Adrenal gland (tissue), 12 donors: ENCODE results near the gene PRPH2. TPM values are rescaled to one million over a fixed set of nuclear protein-coding genes. Genes with fewer than 3 reads are reported as not detected.
"Not testable (repeated sequence)": the region's sequence is repeated elsewhere in the genome, so short reads cannot be mapped to it uniquely, and the experiment has no call there.

Experiments used
- DNase-seq, 7 donors: peaks; one replicate each; pipeline ENCODE4 v3.0.0-alpha.2; 2019 to 2020
- H3K27ac ChIP-seq, 5 donors: fragments of 200-600 bp; sonication (generic) in 4 of 5; 1 replicate in 3 of 5; 2 replicates in 2 of 5; pipeline versions ENCODE4 v1.5.1 to v1.8.0; 2016 to 2020; ENCODE audit warnings: mild to moderate bottlenecking in 1 of 5
- H3K27me3 ChIP-seq: fragments of 200-600 bp; 2 replicates; pipeline ENCODE4 v1.8.0; 2021
- H3K36me3 ChIP-seq, 2 donors: fragments of 200-600 bp; replicated peaks in 1 of 2; 1 replicate in 1 of 2; 2 replicates in 1 of 2; pipeline versions ENCODE4 v1.5.1 to v1.8.0; 2018 to 2022
- H3K4me1 ChIP-seq, 2 donors: fragments of 200-600 bp; replicated peaks in 1 of 2; 1 replicate in 1 of 2; 2 replicates in 1 of 2; pipeline versions ENCODE4 v1.5.1 to v1.8.0; 2018 to 2021
- H3K4me3 ChIP-seq, 4 donors: fragments of 200-600 bp; sonication (generic) in 3 of 4; one replicate each; pipeline ENCODE4 v1.5.1; 2016 to 2018
- H3K9me3 ChIP-seq, 3 donors: fragments of 200-600 bp; sonication (generic) in 1 of 3; replicated peaks in 1 of 3; 1 replicate in 2 of 3; 2 replicates in 1 of 3; pipeline versions ENCODE4 v1.5.1 to v1.8.0; 2016 to 2021
- CTCF ChIP-seq, 6 experiments: fragments of 450-650 bp in 4 of 6; fragments of 200-600 bp in 2 of 6; sonication (generic) in 1 of 6; IDR thresholded peaks; 1 replicate in 5 of 6; 2 replicates in 1 of 6; pipeline versions ENCODE4 v1.5.1 to v1.8.0; 2016 to 2021; ENCODE audit warnings: antibody characterized with exemption in 6 of 6, mild to moderate bottlenecking in 2 of 6, moderate library complexity in 1 of 6
- POLR2A ChIP-seq, 2 donors: fragments of 450-650 bp; IDR thresholded peaks; one replicate each; pipeline ENCODE4 v1.6.1; 2017; ENCODE audit warnings: antibody characterized with exemption in 2 of 2, mild to moderate bottlenecking in 2 of 2, moderate library complexity in 1 of 2
- WGBS, 4 donors: extraction: QIAGEN DNeasy Blood & Tissue Kit in 2 of 4; methylation state at CpG; one replicate each; pipeline versions ENCODE4 v1.1.5 to v1.1.7; 2013 to 2017; 5-methylcytosine and 5-hydroxymethylcytosine counted together
- intact Hi-C, 2 donors: fragments of 100-400 bp; cut with DNase I; formaldehyde crosslinking; loops; one replicate each; pipeline versions ENCODE4 v1.14.1 to v1.15.0; 2022 to 2023
- polyA plus RNA-seq, 3 donors: library from polyadenylated mRNA; stranded (reverse); fragments of 200-250 nt in 2 of 3; fragments of 350-450 nt in 1 of 3; fragmentation: Illumina TruSeq in 1 of 3; extraction: RNeasy Lipid Tissue Mini Kit (QIAGEN cat#74804) in 1 of 3; gene quantifications; one replicate each; pipeline ENCODE4 v1.2.3, GENCODE V29; 2013 to 2014
- total RNA-seq, 9 donors: library from RNA; depleted of rRNA in 4 of 9; stranded (reverse); fragments of >200 nt in 4 of 9; fragments of 120-200 nt in 1 of 9; fragmentation: NEBNext Ultra II Directional in 1 of 9; extraction: Animal tissue kit (Norgen Biotek cat#: 25700) in 1 of 9; gene quantifications; one replicate each; pipeline versions ENCODE4 v1.1.0 to v1.2.4, GENCODE V29; 2013 to 2023
- donor health status: healthy with polysubstance abuse.
- donor health status: Bipolar disorder and iron deficiency.
- donor health status: DM: yes; HTN: yes; CAD: no.
- donor health status: DM: no; HTN: no; CAD: no.
- donor health status: DM: no; HTN: no; CAD: no.
- donor health status: DM: yes; HTN: yes; CAD: no.

PRPH2 gene
- total and polyA plus RNA-seq, 12 donors: 0.47 to 2.7 (median 0.97) TPM; not detected in 1

- no peak for DNase-seq
- Histone ChIP-seq H3K27ac (no peak overlapping the region), H3K36me3 (peaks cover 0 to 69% of the 10 kb centered on the region in 2 donors), H3K9me3 (no peaks in the 10 kb centered on the region), H3K27me3 (no peaks in the 10 kb centered on the region), H3K4me3 (no peak overlapping the region), H3K4me1 (peaks cover 0 to 7% of the 10 kb centered on the region in 2 donors)
- TF ChIP-seq CTCF (IDR thresholded peaks at IDR 0.05) (no peak), POLR2A (IDR thresholded peaks at IDR 0.05) (no peak)
- intact Hi-C loops: no loop called here
- 85 to 90% (median 87%) methylated on average over 7 of the region's 7 CpGs for WGBS, 4 donors
Observed at GRCh38 chr6:42689371-42689770, 33.0 kb downstream of the PRPH2 start.

GRCh38 chr6:42688281-42688680, 34.1 kb downstream of the PRPH2 start:
- no peaks in the 10 kb centered on the region for H3K27me3 ChIP-seq
- H3K27ac ChIP-seq: no peak overlapping the region
- intact Hi-C loops: no loop called here
- H3K4me1 ChIP-seq: peaks cover 0 to 6% of the 10 kb centered on the region in 2 donors
- WGBS, 4 donors: 69 to 79% (median 76%) methylated on average over 3 of the region's 3 CpGs
- no peak overlapping the region for H3K4me3 ChIP-seq
- H3K9me3 ChIP-seq: no peaks in the 10 kb centered on the region
- peaks cover 0 to 75% of the 10 kb centered on the region in 2 donors for H3K36me3 ChIP-seq
- TF ChIP-seq CTCF (IDR thresholded peaks at IDR 0.05) (no peak), POLR2A (IDR thresholded peaks at IDR 0.05) (no peak)
- DNase-seq: no peak

GRCh38 chr6:42679358-42679757, 43.0 kb downstream of the PRPH2 start:
- Histone ChIP-seq H3K4me1 (no peaks in the 10 kb centered on the region), H3K4me3 (no peak overlapping the region), H3K9me3 (no peaks in the 10 kb centered on the region), H3K36me3 (peaks cover 0 to 96% of the 10 kb centered on the region in 2 donors), H3K27ac (no peak overlapping the region), H3K27me3 (no peaks in the 10 kb centered on the region)
- intact Hi-C loops: no loop called here
- no peak for TF ChIP-seq POLR2A (IDR thresholded peaks at IDR 0.05)
- no peak for DNase-seq
- WGBS, 4 donors: 93 to 95% (median 94%) methylated on average over 5 of the region's 5 CpGs

- 80 to 90% (median 88%) methylated on average over 3 of the region's 3 CpGs for WGBS, 4 donors
- Histone ChIP-seq H3K27ac (no peak overlapping the region), H3K9me3 (no peaks in the 10 kb centered on the region), H3K27me3 (no peaks in the 10 kb centered on the region), H3K4me3 (no peak overlapping the region), H3K36me3 (peaks cover 0 to 98% of the 10 kb centered on the region in 2 donors), H3K4me1 (no peaks in the 10 kb centered on the region)
- intact Hi-C loops: no loop called here
- TF ChIP-seq POLR2A (IDR thresholded peaks at IDR 0.05) (no peak), CTCF (IDR thresholded peaks at IDR 0.05) (no peak)
- DNase-seq: no peak
Observed at GRCh38 chr6:42674780-42675179, 47.6 kb downstream of the PRPH2 start.

- H3K27me3 ChIP-seq, H3K27ac ChIP-seq, H3K9me3 ChIP-seq, intact Hi-C loops, H3K4me1 ChIP-seq, H3K4me3 ChIP-seq: not testable (repeated sequence)
- peak in 2 of 7 donors; percentile 29 to 37 for DNase-seq
- 52 to 59% (median 55%) methylated on average over 6 of the region's 6 CpGs for WGBS, 4 donors
- peaks cover 0 to 98% of the 10 kb centered on the region in 2 donors for H3K36me3 ChIP-seq
Observed at GRCh38 chr6:42674368-42674767, 48.0 kb downstream of the PRPH2 start.
